Smooth muscle cell (in vitro differentiated cells): ENCODE data around the gene PEF1. TPM values are rescaled to one million over a fixed set of nuclear protein-coding genes. Genes with fewer than 3 reads are reported as not detected.

Experiments
- DNase-seq: peaks from one replicate; lab custom pipeline; 2025; ENCODE audit not compliant: unreplicated experiment; lab: John Stamatoyannopoulos, UW
- H2AFZ ChIP-seq: fragments of 200-600 bp; sonication (generic); 2 replicates; pipeline ENCODE4 v1.6.0; 2016; ENCODE audit warnings: antibody characterized with exemption, low read depth, mild to moderate bottlenecking
- H3F3A ChIP-seq: fragments of 200-600 bp; sonication (generic); 2 replicates; pipeline ENCODE4 v1.6.0; 2017; ENCODE audit warnings: antibody characterized with exemption, low read depth
- H3K27ac ChIP-seq: fragments of 200-600 bp; sonication (generic); 2 replicates; pipeline ENCODE4 v1.5.1; 2016; ENCODE audit warnings: low read depth, mild to moderate bottlenecking
- H3K27me3 ChIP-seq: fragments of 200-600 bp; sonication (generic); 2 replicates; pipeline ENCODE4 v1.6.1; 2016; ENCODE audit warnings: low read depth, mild to moderate bottlenecking
- H3K36me3 ChIP-seq: fragments of 200-600 bp; sonication (generic); 2 replicates; pipeline ENCODE4 v1.5.1; 2016; ENCODE audit warnings: low read depth
- H3K4me1 ChIP-seq: fragments of 200-600 bp; sonication (generic); 2 replicates; pipeline ENCODE4 v1.5.1; 2016; ENCODE audit warnings: low read depth
- H3K4me2 ChIP-seq: fragments of 200-600 bp; sonication (generic); 2 replicates; pipeline ENCODE4 v1.6.0; 2016; ENCODE audit warnings: mild to moderate bottlenecking
- H3K4me3 ChIP-seq: fragments of 200-600 bp; sonication (generic); 2 replicates; pipeline ENCODE4 v1.5.1; 2016; ENCODE audit warnings: mild to moderate bottlenecking
- H3K79me2 ChIP-seq: fragments of 200-600 bp; sonication (generic); 2 replicates; pipeline ENCODE4 v1.6.0; 2016; ENCODE audit warnings: low read depth, mild to moderate bottlenecking
- H3K9ac ChIP-seq: fragments of 200-600 bp; sonication (generic); 2 replicates; pipeline ENCODE4 v1.6.0; 2016; ENCODE audit warnings: low read depth
- H3K9me3 ChIP-seq: fragments of 200-600 bp; sonication (generic); replicated peaks from 2 replicates; pipeline ENCODE4 v1.5.1; 2016; ENCODE audit warnings: low read depth
- H4K20me1 ChIP-seq: fragments of 200-600 bp; sonication (generic); 2 replicates; pipeline ENCODE4 v1.6.0; 2016; ENCODE audit warnings: low read depth
- CTCF ChIP-seq: fragments of 200-600 bp; sonication (generic); IDR thresholded peaks from 2 replicates; pipeline ENCODE4 v1.5.1; 2017; ENCODE audit warnings: borderline replicate concordance, mild to moderate bottlenecking, antibody characterized with exemption; ENCODE audit not compliant: insufficient read depth, poor library complexity, severe bottlenecking
- WGBS: methylation state at CpG from one replicate; pipeline ENCODE4 v1.1.7; 2016; ENCODE audit warnings: low lambda C conversion rate; 5-methylcytosine and 5-hydroxymethylcytosine counted together
- polyA plus RNA-seq: library from polyadenylated mRNA; unstranded; fragments of >200 nt; fragmentation: Nextera tagmentation; extraction: Ambion mirVana; gene quantifications from 2 replicates; pipeline ENCODE4 v1.2.1, GENCODE V29; 2016
- total RNA-seq: library from RNA; depleted of rRNA; stranded (reverse); fragments of >200 nt; gene quantifications from 2 replicates; pipeline ENCODE4 v1.2.3, GENCODE V29; 2014

The PEF1 gene
- total and polyA plus RNA-seq, 2 experiments from 2014 or later, result 61.4 to 77.1 TPM

DNA sequence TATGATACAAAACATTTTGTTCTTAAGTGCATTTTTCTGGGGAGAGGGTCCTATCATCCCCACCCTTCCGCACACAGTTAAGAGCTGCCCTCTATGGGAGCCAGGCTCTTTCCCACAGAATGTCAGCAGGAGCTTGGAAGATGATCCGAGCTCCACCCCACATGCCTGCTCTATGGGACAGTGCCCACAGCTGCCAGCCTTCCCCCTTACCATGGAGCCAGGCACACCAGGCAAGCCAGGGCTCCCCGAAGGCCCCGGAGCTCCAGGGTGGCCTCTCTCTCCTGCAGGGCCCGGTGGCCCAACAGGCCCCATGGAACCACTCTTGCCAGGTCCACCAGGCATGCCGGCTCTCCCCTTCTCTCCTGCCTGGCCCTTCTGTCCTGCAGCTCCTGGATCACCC lies 10.4 kb upstream of the PEF1 start:
- H3F3A ChIP-seq, result peaks cover 24% of the 10 kb centered on the region
- no peaks in the 10 kb centered on the region for H3K27me3 ChIP-seq
- 99% methylated on average over 6 of the region's 6 CpGs for WGBS
- H2AFZ ChIP-seq, result no peak overlapping the region
- no peaks in the 10 kb centered on the region for H3K4me1 ChIP-seq
- no peak overlapping the region for H3K4me3 ChIP-seq
- no peaks in the 10 kb centered on the region for H3K36me3 ChIP-seq
- H3K27ac ChIP-seq, result no peak overlapping the region
- no peaks in the 10 kb centered on the region for H3K79me2 ChIP-seq
- no peaks in the 10 kb centered on the region for H3K9me3 ChIP-seq
- TF ChIP-seq CTCF, result no peak
- no peak for DNase-seq
- H3K9ac ChIP-seq, result no peak overlapping the region
- H4K20me1 ChIP-seq, result no peaks in the 10 kb centered on the region
- no peak overlapping the region for H3K4me2 ChIP-seq

DNA sequence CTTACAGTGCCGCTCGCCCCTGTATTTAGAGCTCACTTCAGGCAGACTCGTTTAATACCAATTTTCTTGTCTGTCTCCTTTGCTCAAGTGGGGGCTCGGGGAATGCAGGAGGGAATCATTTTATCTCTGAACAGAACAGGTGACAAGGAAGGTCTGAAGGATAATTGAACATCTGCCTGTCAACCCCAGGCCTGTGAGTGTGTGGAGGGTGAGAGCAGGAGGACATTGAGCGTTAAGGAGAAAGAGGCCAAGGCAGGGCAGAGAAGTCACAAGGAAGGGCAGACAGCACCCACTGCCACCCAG lies 9.7 kb upstream of the PEF1 start:
- no peaks in the 10 kb centered on the region for H3K36me3 ChIP-seq
- no peak for TF ChIP-seq CTCF
- H3F3A ChIP-seq, result peaks cover 28% of the 10 kb centered on the region
- WGBS, result 95% methylated on average over 5 of the region's 5 CpGs
- H3K79me2 ChIP-seq, result no peaks in the 10 kb centered on the region
- H3K4me1 ChIP-seq, result no peaks in the 10 kb centered on the region
- H3K4me2 ChIP-seq, result no peak overlapping the region
- no peaks in the 10 kb centered on the region for H4K20me1 ChIP-seq
- H3K9ac ChIP-seq, result no peak overlapping the region
- H3K27me3 ChIP-seq, result no peaks in the 10 kb centered on the region
- H3K4me3 ChIP-seq, result no peak overlapping the region
- no peak overlapping the region for H2AFZ ChIP-seq
- H3K27ac ChIP-seq, result no peak overlapping the region
- DNase-seq, result no peak
- H3K9me3 ChIP-seq, result no peaks in the 10 kb centered on the region

GRCh38 chr1:31653717-31654473 lies 9.2 kb upstream of the PEF1 start:
- Histone ChIP-seq H3K4me1 (no peaks in the 10 kb centered on the region), H3K27ac (no peak overlapping the region), H3K79me2 (no peaks in the 10 kb centered on the region), H3K36me3 (no peaks in the 10 kb centered on the region), H3F3A (peaks cover 28% of the 10 kb centered on the region), H3K9ac (no peak overlapping the region), H3K27me3 (no peaks in the 10 kb centered on the region), H3K4me2 (no peak overlapping the region), H4K20me1 (no peaks in the 10 kb centered on the region), H3K9me3 (no peaks in the 10 kb centered on the region), H2AFZ (no peak overlapping the region), H3K4me3 (no peak overlapping the region)
- no peak for TF ChIP-seq CTCF
- no peak for DNase-seq
- WGBS, result 96% methylated on average over 12 of the region's 12 CpGs

DNA sequence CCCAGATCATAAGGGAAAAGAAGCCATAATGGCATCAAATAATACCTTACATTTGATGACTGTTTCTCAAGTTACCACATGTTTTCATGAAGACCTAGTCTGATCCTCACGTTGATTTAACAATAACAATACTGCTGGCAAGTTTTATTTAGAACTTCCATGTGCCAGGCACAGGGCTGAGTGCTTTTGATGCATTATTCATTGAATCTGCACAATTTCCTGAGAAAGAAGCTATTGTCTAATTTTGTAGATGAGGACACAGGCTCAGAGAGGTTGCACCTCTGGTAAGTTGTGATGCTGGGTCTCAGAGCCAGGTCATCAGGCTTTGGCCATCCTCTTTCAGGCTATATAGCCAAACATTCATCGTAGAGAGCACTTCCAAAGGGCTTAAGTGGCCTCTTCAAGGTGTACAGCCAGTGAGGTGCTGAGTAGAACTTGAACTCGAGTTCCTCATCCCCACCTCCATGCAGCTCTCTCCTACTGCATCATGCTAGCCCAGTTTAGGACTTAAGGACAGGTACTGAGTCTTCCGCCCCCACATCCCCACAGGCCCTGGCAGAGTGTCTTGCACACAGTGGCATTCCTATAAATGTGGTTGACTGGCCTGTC lies 8.3 kb upstream of the PEF1 start:
- H3K4me1 ChIP-seq, result no peaks in the 10 kb centered on the region
- H3K4me2 ChIP-seq, result no peak overlapping the region
- no peak overlapping the region for H3K9ac ChIP-seq
- no peak overlapping the region for H3K4me3 ChIP-seq
- 88% methylated on average over 4 of the region's 4 CpGs for WGBS
- TF ChIP-seq CTCF, result no peak
- no peak overlapping the region for H3K27ac ChIP-seq
- DNase-seq, result no peak
- peaks cover 28% of the 10 kb centered on the region for H3F3A ChIP-seq
- H3K27me3 ChIP-seq, result no peaks in the 10 kb centered on the region
- no peaks in the 10 kb centered on the region for H3K36me3 ChIP-seq
- H4K20me1 ChIP-seq, result no peaks in the 10 kb centered on the region
- no peaks in the 10 kb centered on the region for H3K9me3 ChIP-seq
- no peaks in the 10 kb centered on the region for H3K79me2 ChIP-seq
- no peak overlapping the region for H2AFZ ChIP-seq
